Chondrocyte (in vitro differentiated cells): ENCODE data around the gene ZNF135. TPM values are rescaled to one million over a fixed set of nuclear protein-coding genes. Genes with fewer than 3 reads are reported as not detected.

Experiments
- DNase-seq: peaks from one replicate; pipeline ENCODE4 v3.0.0; 2021; ENCODE audit warnings: mixed read lengths, low spot score
- H3K27ac Mint-ChIP-seq: one replicate; pipeline ENCODE4 v1.8.0; 2021; ENCODE audit warnings: mild to moderate bottlenecking, moderate library complexity, mixed read lengths; ENCODE audit not compliant: unreplicated experiment
- H3K27me3 Mint-ChIP-seq: 2 replicates; pipeline ENCODE4 v1.8.0; 2021; ENCODE audit warnings: low read depth, mixed read lengths
- H3K36me3 Mint-ChIP-seq: 2 replicates; pipeline ENCODE4 v1.8.0; 2021; ENCODE audit warnings: low read depth, mixed read lengths
- H3K4me1 Mint-ChIP-seq: 2 replicates; pipeline ENCODE4 v1.8.0; 2021; ENCODE audit warnings: low read depth, mild to moderate bottlenecking, mixed read lengths
- H3K4me3 Mint-ChIP-seq: one replicate; pipeline ENCODE4 v1.8.0; 2021; ENCODE audit warnings: mild to moderate bottlenecking, moderate library complexity, mixed read lengths; ENCODE audit not compliant: unreplicated experiment
- H3K9me3 Mint-ChIP-seq: 2 replicates; pipeline ENCODE4 v1.8.0; 2021; ENCODE audit warnings: low read depth, mixed read lengths
- total RNA-seq: library from RNA; stranded (reverse); gene quantifications from 3 replicates; pipeline ENCODE4 v1.2.1, GENCODE V29; 2021
- TF ChIP-seq, protein P1 (sequence below): fragments of 200-600 bp; sonication (generic); IDR thresholded peaks from 2 replicates; pipeline ENCODE4 v1.5.0; 2021; ENCODE audit warnings: antibody characterized with exemption, mild to moderate bottlenecking, moderate library complexity

Gene ZNF135
- total RNA-seq, 1 donor from 2014 or later = 4.9 TPM

- Mint-ChIP-seq H3K27ac (no peak overlapping the region), H3K4me1 (no peaks in the 10 kb centered on the region), H3K9me3 (peaks cover 46% of the 10 kb centered on the region), H3K36me3 (peaks cover 3% of the 10 kb centered on the region), H3K4me3 (no peak overlapping the region), H3K27me3 (no peaks in the 10 kb centered on the region)
- no peak for DNase-seq
- TF ChIP-seq, protein P1, sequence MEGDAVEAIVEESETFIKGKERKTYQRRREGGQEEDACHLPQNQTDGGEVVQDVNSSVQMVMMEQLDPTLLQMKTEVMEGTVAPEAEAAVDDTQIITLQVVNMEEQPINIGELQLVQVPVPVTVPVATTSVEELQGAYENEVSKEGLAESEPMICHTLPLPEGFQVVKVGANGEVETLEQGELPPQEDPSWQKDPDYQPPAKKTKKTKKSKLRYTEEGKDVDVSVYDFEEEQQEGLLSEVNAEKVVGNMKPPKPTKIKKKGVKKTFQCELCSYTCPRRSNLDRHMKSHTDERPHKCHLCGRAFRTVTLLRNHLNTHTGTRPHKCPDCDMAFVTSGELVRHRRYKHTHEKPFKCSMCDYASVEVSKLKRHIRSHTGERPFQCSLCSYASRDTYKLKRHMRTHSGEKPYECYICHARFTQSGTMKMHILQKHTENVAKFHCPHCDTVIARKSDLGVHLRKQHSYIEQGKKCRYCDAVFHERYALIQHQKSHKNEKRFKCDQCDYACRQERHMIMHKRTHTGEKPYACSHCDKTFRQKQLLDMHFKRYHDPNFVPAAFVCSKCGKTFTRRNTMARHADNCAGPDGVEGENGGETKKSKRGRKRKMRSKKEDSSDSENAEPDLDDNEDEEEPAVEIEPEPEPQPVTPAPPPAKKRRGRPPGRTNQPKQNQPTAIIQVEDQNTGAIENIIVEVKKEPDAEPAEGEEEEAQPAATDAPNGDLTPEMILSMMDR = no peak
Measured at GRCh38 chr19:58047672-58048071, 11.4 kb upstream of the ZNF135 start.

GRCh38 chr19:58052256-58052655 is 6.8 kb upstream of the ZNF135 start:
- Mint-ChIP-seq H3K9me3 (peaks cover 43% of the 10 kb centered on the region), H3K27me3 (no peaks in the 10 kb centered on the region), H3K36me3 (peaks cover 1% of the 10 kb centered on the region), H3K4me1 (no peaks in the 10 kb centered on the region), H3K27ac (no peak overlapping the region), H3K4me3 (no peak overlapping the region)
- TF ChIP-seq, protein P1 = no peak
- no peak for DNase-seq

- H3K4me3 Mint-ChIP-seq = no peak overlapping the region
- DNase-seq = no peak
- H3K36me3 Mint-ChIP-seq = peaks cover 4% of the 10 kb centered on the region
- peaks cover 42% of the 10 kb centered on the region for H3K9me3 Mint-ChIP-seq
- peaks cover 1% of the 10 kb centered on the region for H3K4me1 Mint-ChIP-seq
- TF ChIP-seq, protein P1 = no peak
- no peak overlapping the region for H3K27ac Mint-ChIP-seq
- no peaks in the 10 kb centered on the region for H3K27me3 Mint-ChIP-seq
Measured at GRCh38 chr19:58053480-58054156, 5.5 kb upstream of the ZNF135 start.

GRCh38 chr19:58054901-58055874 is 3.9 kb upstream of the ZNF135 start:
- Mint-ChIP-seq H3K9me3 (peaks cover 37% of the 10 kb centered on the region), H3K4me1 (peaks cover 8% of the 10 kb centered on the region), H3K27ac (no peak overlapping the region), H3K36me3 (peaks cover 9% of the 10 kb centered on the region), H3K4me3 (no peak overlapping the region), H3K27me3 (no peaks in the 10 kb centered on the region)
- no peak for DNase-seq
- TF ChIP-seq, protein P1 = no peak

DNA sequence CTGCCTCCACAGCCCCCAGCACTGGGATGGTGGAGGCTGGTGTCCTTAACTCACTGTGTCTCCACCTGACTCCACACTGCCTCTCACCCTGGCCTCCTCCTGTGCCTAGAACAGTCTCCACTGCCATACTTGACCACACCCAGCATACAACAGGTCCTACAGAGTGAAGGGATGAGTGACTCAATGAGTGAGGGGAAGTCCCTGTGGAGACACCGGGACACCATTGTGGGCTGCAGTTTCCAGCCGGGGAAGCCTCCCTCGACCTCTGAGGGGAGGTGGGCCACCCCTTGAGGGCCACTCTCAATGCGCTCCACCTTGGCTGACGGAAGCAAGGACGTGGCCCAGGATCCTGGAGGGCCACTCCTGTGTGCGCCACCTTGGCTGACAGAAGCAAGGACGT is 2.8 kb upstream of the ZNF135 start:
- DNase-seq = no peak
- Mint-ChIP-seq H3K27ac (no peak overlapping the region), H3K4me1 (peaks cover 8% of the 10 kb centered on the region), H3K36me3 (peaks cover 12% of the 10 kb centered on the region), H3K27me3 (no peaks in the 10 kb centered on the region), H3K4me3 (no peak overlapping the region), H3K9me3 (peaks cover 35% of the 10 kb centered on the region)
- TF ChIP-seq, protein P1 = no peak
